HG02642 (cell line): ENCODE data around the gene UPK3A.

Source experiments
- ATAC-seq: cut with Tn5 transposase; IDR thresholded peaks from one replicate; pipeline ENCODE4 v1.9.1; 2021; ENCODE audit warnings: mild to moderate bottlenecking; ENCODE audit not compliant: unreplicated experiment, poor library complexity

Gene UPK3A

DNA sequence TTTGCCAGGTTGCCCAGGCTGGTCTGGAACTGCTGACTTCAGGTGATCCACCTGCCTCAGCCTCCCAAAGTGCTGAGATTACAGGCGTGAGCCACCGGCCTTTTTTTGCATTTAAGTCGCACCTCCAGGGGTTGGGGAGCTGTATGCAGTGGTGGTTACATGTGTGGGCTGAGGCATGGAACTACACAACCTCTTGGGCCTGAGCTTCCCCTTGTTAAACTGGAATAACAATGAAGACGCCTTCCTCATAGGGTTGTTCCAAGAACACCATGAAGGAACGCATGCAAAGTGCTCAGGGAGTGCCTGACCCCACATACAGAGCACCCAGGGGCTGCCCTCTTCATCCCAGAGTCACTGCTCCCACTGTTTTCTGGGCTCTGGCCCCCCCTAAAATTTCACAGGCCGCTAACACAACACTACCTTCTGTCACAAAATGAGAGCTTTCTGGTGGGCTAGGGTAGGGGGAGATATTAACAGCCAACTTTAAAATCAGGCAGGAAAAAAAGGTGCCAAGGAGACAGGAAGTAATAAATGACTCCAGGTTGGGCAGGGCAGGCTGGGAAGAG lies 23.7 kb downstream of the UPK3A start:
- ATAC-seq, result no peak

DNA sequence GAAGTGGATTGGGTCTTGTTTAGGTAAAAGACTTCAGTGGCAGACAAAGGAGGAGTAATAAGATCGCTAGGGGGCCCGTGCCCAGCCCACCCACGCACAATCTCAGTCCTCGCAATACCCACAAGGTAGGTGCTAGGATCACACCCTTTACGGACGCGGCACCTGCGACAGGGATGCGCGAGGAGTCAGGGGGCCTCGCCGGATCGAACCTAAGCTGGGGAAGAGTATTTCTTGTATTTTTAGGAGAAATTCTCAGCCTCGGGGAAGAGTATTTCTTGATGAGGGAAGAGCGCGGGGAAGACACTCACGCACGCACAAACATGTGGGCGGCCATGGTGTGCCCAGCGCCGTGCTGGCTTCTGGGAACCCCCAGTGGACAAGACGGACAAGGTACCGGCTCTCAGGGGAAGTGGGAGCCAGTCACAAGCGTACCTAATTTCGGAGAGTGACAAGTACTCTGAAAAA lies 24.2 kb downstream of the UPK3A start:
- ATAC-seq, result no peak

DNA sequence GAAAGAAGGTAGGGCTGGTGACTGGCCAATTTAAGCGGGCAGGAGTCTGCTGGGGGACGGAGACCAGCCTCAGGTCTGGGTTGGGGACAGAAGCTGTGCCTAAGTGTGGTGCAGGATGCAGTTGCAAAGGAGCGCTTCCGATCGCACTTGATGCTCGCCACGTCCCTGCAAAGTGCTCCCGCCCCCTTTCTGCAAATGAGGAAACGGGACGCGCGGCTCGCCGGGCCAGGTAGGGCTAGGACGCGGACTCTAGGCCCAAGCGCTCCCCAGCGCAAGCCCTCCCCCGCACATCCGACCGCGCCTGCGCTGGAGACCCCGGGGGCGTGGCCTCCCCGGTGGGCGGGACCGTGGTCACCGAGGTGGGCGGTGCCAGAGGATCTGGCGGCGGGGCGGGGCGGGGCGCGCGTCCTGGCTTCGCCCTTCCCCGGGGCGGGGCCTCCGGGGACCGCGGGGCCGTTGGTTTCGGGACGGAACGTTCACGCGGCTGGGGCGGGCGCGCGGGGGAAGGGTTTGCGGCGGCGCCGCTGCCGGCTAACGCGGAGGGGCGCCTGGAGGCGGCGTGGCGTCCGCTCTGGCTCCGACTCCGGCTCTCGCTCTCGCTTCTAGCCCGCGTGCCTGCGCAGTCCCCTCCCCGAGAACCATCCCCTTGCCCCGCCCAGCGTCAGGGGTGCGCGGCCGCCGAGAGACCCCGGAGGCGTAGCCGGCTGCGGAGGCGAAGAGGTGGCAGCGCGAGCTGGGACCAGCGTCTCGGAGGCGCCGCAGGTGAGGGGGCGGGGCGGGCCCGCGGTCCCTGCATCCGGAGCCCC lies 24.9 kb downstream of the UPK3A start, which contains the start of gene FAM118A:
Gene FAM118A, plus strand, starts transcription at position 513 of the 806 bp plus-strand sequence. CDS start 12,446 bp downstream, outside the sequence.
- peak; percentile 85 for ATAC-seq

DNA sequence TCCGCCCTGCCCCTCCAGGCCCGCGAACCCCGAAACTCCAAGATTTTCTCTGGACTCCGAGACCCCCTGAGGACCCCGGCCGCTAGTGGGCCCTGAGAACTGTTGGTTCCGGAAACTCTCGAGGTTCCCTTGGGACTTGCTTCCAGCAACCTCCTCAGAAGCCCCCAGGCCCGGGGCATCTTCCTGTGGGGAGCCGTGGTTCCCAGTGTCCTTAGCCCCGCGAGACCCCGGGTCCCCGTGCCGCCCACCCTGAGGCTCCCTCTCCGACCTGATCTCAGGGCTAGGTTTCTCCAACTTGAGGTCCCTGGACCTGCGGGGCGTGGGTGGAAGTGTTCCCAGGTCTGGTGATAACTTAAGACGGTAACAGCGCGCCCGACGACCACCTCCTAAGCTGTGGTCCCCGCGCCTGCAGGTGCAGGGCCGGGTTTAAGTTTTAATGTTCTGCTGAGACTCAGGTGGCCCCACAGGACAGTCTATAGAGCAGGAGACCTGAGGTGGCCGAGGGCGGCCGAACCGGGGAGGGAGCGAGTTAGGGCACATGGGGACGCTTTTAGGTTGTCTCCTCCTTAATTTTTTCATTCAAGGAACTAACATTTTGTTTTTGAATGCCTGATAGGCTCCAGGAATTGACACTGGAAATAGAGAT lies 25.7 kb downstream of the UPK3A start:
- no peak for ATAC-seq

DNA sequence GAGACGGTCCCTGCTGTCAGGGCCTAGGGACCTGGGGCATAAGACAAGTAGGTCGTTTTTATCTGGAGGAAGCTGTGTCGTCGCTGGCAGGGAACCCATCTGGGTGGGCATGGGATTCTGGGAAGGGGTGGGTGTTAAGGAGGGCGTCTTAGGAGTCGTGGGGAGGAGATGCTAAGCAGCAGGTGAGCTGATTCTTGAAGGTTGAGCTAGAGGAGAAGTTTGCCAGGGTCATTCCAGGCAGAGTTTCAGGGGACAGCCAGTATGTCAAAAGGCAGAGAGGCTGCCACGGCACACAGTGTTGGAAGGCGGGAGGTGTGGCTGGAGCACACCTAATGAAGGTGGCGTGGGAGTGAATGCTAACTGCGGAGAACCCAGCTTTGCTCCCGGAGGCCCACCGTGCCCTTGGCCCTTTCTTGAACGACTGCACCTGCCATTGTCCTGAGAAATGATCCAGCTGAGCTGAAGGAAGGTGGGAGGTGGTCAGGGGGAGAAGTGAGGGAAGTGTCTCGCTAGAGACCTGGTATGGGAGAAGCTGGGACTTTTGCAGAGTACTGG lies 26.3 kb downstream of the UPK3A start:
- no peak for ATAC-seq

DNA sequence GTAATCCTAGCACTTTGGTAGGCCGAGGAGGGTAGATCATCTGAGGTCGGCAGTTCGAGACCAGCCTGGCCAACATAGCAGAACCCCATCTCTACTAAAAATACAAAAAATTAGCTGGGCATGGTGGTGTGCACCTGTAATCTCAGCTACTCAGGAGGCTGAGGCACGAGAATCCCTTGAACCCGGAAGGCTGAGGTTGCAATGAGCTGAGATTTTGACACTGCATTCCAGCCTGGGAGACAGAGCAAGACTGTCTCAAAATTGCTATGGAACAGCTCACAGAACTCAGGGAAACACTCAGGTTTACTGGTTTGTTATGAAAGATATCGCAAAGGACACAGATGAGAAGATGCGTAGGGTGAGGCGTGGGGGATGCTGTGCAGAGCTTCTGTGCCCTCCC lies 27.7 kb downstream of the UPK3A start:
- ATAC-seq, result no peak

DNA sequence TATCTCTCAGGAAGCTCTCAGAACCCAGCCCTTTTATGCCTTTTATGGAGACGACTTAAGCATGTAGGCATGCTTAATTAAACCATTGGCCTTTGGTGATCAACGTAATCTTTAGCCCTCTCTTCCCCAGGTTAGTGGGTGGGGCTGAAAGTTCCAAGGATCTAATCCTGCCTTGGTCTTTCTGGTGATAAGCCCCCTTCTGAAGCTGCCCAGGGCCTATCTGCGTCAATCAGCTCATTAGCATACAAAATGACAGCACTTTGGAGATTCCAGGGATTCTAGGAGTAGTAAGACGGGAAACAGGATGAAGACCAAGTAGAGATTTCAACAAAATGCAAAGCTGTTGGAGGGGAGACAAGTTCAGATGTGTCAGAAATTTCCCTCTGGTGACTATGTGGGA lies 28.1 kb downstream of the UPK3A start:
- ATAC-seq, result no peak

DNA sequence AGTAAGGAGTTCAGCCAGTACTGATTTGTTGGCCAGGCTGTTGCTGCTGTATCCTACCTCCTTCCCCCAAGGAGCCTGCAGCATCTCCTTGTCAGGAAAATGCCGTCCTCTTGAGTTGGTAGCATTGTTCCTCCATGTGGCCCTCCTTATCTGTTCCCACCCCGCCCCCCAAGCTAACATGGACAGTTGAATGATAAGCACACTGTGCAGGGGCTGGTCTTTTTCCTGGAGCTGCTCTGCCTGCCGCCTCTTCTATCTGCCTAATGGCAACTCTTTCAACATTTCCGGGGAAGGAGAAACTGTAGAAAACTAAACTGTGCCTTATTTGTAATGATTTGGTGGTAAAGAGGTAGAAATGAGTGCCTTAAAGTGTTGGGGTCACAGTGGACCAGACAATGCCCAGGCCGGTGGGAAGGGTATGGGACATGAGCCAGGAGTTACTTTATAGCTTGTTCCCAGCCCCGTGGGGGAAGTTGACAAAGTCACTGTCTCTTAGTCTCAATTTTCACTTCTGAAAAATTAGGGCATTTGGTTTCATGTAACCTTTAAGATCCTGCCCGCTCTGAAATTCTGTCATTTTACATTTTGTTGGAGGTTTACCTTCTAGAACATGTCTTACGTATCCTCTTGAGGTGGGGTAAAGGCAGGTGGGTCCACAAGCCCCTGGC lies 29.4 kb downstream of the UPK3A start:
- no peak for ATAC-seq

DNA sequence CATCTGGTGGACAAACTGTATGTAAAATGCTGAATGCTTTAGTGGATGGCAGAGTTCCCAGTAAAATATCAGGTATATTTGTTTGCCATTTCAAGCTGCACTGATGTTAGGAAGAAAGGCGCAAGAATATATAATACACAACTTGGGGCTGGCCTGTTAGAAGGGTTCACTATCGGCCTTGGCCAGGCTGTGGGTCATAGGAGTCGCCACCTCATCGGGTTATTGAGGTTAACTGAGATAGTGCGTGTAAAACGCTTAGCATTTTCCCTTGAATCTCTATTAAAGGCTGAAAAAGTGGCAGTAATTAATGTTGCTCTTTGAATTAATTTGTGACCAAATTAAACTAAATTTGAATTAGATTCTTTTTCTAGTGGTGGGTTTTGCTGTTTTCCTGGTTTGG lies 30.0 kb downstream of the UPK3A start:
- ATAC-seq, result no peak

DNA sequence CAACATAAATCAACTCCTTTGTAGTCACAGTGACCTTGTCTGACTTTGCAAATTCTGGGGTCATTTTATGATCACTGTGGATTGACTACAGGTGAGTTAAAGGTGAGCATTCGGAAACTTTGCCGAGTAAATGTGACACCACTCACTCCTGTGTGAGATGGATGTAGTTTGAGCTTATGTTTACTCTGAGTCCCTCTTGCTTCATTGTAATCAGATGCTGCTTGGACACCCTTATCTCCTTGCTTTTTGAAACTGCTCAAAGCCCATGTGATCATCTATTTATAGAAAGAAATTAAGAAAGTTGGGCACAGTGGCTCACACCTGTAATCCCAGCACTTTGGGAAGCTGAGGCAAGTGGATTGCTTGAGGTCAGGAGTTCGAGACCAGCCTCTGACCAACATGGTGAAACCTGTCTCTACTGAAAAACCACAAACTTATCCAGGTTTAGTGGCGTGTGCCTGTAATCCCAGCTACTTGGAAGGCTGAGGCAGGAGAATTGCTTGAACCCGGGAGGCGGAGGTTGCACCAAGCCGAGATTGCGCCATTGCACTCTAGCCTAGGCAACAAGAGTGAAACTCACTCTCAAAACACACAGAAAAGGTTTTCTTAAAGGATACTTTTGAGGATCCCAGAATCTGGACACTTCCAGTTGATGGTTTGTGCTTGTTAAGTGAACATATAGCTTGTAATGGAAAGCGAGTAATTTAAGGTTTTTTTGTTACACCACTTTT lies 32.2 kb downstream of the UPK3A start:
- no peak for ATAC-seq

DNA sequence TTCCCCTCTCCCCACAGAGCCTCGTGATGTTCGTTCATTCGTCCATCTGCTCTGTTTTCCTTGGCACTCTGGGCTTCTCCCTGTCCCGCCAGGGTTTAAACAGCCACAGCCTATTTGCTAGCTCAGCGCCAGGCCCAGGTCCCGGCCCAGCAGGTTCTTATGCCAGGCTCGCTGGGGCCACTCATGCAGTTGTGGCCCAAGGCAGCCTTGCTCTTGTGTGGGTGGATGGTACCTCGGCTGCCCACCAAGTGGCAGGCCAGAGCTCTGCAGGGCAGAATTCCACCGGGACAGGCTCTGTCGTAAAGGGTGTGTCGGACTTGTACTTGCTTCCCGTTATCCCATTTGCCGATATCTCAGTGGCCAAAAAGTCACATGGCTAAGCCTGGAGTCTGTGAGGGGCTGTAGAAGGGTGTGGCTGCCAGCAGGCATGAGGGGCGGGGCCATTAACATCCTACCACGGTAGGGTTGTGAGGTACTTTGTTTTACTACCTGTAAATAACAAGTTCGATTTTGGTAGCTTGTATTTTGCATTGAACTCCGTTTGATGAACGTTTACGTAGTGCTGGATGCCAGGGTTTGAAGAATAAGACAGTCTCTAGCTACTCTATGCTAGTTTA lies 32.9 kb downstream of the UPK3A start:
- no peak for ATAC-seq

DNA sequence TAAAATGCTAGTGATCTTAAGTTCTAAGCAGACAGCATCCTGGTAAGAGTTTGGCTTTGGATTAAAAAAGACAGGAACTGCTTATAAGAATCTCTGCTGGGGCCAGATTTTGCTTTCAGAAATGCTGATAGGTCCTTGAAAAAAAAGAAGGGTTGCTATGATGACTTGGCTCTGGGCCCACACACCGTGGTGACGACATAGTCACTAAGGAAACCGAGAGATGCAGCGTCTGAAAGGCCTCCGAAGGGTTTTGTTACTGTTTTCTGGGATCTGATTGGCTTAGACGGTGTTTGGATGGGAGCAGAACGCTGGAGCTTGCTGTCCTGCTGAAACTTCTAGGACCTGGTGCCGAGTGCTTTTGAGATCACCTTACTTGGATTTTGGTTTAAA lies 33.4 kb downstream of the UPK3A start:
- ATAC-seq, result peak; percentile 62

DNA sequence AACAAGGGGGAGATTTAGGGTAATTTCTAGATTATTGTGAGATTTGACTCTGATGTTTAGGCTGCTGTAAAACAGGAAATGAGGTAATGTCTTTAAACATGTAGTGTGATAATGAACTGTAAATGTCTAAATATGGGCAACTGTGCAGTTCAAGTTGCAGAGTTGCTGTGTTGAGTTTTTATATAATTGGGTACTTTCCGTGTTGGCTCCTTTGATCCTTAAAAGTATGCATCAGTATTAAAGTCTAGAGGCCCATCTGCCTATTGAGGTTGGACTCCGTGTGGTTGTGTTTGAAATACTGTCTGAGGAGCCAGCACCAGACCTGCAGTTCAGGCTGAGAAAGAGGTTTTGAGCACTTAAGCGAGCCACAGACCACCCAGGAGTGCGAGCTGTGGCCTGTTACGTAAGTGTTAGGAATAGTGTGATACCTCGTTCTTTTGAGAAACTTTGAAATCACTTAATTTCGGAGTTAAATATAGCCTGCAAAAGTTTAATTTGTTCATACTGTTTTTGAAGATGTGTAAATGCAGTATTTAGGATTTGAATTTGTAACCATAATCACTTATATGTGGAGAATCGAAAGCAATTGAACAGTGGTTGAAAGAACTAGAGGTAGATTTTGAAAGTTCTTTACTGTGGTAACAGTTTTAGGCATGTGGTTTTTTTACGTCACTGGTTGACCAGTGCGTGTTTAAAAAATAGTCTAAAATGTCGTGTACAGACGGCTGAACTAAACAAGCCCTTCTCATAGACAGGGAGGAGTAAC lies 34.0 kb downstream of the UPK3A start:
- peak; percentile 18 for ATAC-seq

DNA sequence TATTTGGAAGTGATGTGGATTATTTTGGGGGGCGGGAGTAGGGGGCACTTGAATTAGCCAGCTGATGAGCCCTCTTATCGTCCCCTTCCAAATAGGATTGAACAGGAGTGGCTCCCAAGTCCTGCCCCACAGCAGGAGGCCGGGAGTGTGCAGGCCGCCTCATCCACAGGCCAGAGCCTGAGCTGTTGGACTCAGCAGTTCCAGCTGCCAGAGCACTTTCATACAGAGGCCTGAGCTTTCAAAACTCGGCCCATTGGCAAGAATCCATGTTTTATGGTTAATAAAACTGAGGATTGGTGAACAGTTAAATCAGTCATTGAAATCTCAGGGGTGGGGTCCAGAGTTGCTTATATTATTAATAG lies 34.6 kb downstream of the UPK3A start:
- ATAC-seq, result no peak

DNA sequence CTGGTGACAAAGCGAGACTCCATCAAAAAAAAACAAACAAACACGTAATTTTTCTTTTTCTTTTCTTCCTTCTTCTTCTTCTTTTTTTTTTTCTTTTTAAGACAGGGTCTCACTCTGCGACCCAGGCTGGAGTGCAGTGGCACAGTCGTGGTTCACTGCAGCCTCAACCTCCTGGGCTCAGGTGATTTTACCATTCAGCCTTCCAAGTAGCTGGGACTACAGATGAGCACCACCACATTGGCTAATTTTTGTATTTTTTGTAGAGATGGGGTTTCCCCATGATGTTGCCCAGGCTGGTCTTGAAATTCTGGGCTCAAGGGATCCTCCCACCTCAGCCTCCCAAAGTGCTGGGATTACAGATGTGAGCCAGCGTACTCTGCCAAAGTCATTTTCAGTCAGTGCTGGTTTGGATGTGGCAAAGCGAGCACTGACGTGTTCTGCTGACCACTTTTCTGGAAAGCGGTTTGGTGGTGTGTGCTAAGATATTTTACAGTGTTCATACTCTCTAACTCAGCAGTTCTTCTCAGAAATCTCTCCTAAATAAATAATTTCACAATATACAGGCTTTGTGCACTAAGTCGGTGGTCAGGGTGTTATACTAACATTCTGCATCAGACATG lies 35.7 kb downstream of the UPK3A start:
- no peak for ATAC-seq

DNA sequence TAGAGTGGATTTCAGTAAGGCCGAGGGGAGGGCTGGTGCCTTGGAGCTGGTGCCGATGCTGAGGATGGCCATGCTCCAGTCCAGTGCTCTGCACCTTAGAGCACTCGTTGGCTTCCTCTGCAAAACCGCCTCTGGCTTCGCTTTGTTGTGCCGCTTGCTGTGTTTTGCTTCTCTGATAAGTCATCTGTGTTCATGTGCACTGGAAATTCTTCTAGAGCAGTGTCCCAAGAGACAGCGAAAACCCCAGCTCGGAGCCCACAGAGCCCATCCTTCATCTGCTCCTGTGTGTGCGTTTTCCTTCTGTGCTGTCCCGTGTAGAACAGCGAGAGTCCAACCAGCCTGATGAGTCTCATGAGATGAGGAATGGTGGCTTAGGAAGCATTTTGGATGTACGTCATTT lies 37.1 kb downstream of the UPK3A start:
- ATAC-seq, result no peak

DNA sequence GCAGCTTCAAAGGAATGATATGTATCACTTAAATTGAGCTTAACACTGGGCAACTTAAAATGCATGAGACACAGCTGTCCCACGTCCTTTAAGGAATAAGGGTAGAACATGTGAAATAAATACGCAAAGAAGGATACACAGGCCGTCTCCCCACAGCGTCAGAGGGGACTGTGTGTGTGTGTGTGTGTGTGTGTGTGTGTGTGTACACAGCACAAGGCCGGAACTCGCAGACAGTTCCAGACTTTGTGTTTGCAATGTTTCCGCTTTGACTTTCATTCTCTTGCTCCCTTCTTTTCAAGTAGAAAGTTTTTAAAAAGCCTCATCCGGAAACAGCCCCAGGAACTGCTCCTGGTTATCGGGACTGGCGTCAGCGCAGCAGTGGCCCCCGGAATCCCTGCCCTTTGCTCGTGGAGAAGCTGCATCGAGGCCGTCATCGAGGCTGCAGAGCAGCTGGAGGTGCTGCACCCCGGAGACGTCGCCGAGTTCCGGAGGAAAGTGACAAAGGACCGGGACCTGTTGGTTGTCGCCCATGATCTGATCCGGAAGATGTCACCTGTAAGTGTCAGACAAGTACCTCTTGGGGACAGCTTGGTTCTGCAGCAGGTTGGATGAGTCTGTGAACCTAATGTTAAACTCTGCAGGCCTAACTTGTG lies 38.2 kb downstream of the UPK3A start:
- no peak for ATAC-seq

DNA sequence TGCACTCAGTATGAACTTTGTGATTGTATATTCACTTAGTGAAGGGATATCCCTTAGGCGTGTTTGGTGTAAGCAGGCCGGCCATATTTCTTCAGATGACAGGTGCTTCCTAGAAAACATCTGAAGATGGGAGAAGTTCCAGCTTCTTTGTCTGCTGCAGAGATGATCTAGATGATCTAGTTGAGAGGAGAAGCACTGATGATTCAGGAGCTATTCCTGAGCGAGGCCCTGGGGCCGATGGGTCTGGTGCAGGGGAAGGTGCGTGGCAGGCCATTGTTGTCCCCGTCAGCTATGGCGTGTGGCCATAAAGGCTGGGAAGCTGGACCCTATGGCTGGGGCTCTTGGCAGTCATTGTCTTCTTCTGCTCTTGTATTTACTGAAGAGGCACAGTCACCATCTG lies 38.9 kb downstream of the UPK3A start:
- no peak for ATAC-seq
